GM13977 (cell line): ENCODE measurements around the gene ADAMTS12.

Source experiments
- DNase-seq: peaks from one replicate; pipeline ENCODE4 v3.0.0; 2012; ENCODE audit warnings: low spot score
- CTCF ChIP-seq: IDR thresholded peaks from 2 replicates; pipeline ENCODE4 v1.5.1; 2012; ENCODE audit warnings: mild to moderate bottlenecking, control low read depth; ENCODE audit not compliant: insufficient read depth; ENCODE audit errors: extremely low read depth, missing control alignments
- in situ Hi-C: fragments of 300-500 bp; cut with MboI; formaldehyde crosslinking; loops from one replicate; pipeline ENCODE4 v1.12.0; 2022; ENCODE audit warnings: low sequenced_read_pairs, low pct_unique_long_range_greater_than_20kb, mixed read lengths, inconsistent platforms; ENCODE audit not compliant: unreplicated experiment

ADAMTS12 gene

GRCh38 chr5:33829430-33829829 lies 62.4 kb downstream of the ADAMTS12 start:
- in situ Hi-C loops: no loop called here
- no peak for DNase-seq
- no peak for TF ChIP-seq CTCF

- no peak for TF ChIP-seq CTCF
- in situ Hi-C loops: no loop called here
- no peak for DNase-seq
These were observed 63.0 kb downstream of the ADAMTS12 start for GRCh38 chr5:33828626-33829308.

GRCh38 chr5:33827885-33828284 lies 63.9 kb downstream of the ADAMTS12 start:
- no peak for TF ChIP-seq CTCF
- in situ Hi-C loops: no loop called here
- DNase-seq: no peak

GRCh38 chr5:33827018-33827707 lies 64.6 kb downstream of the ADAMTS12 start:
- in situ Hi-C loops: no loop called here
- TF ChIP-seq CTCF: no peak
- no peak for DNase-seq

- in situ Hi-C loops: no loop called here
- no peak for DNase-seq
- no peak for TF ChIP-seq CTCF
These were observed 67.1 kb downstream of the ADAMTS12 start for GRCh38 chr5:33824516-33825195.

- no peak for DNase-seq
- no peak for TF ChIP-seq CTCF
- in situ Hi-C loops: no loop called here
These were observed 74.5 kb downstream of the ADAMTS12 start for GRCh38 chr5:33817301-33817700.
